Aortic smooth muscle cell (primary cell): Measurements from ENCODE around the gene AHCYL2. TPM values are rescaled to one million over a fixed set of nuclear protein-coding genes. Genes with fewer than 3 reads are reported as not detected.

Experiments used
- total RNA-seq: library from RNA; depleted of rRNA; stranded (reverse); fragments of >200 nt; gene quantifications from 2 replicates; pipeline ENCODE4 v1.2.3, GENCODE V29; 2014

AHCYL2 gene
- total RNA-seq, result 16.4 and 20.3 TPM in 2 replicates

GRCh38 chr7:129224251-129225205, at the start of gene AHCYL2:
Gene AHCYL2 (plus strand): TSS chr7:129225030.

DNA sequence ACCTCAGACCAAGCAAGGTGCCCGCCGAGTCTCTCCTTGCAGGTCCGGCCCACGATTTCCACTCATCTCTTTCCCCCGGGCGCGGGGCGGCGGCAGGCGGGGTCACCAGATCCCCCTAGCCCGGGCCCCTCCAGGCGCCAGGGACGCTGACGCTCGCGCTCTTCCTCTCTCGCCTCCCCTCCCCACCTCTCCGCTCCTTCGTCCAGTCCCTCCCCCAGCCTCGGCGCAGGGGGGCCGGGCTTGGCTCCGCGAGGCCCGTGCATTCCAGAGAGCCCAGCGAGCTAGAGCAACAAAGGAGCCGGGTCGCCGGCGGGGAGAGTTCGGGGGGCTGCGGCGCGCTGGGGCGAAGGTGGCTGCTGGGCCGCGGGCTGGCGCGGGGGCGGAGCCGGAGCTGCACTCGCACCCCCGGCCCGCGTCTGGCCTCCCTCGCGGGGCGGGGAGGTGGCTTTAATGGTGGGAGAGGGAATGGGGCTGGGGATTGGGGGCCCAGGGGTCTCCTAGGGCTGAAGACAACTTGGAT, 36.4 kb upstream of the AHCYL2 start, which contains the start of gene SMO:
Gene SMO, plus strand, starts transcription at position 262 of the 520 bp plus-strand sequence. CDS start 519 bp downstream, outside the sequence.

DNA sequence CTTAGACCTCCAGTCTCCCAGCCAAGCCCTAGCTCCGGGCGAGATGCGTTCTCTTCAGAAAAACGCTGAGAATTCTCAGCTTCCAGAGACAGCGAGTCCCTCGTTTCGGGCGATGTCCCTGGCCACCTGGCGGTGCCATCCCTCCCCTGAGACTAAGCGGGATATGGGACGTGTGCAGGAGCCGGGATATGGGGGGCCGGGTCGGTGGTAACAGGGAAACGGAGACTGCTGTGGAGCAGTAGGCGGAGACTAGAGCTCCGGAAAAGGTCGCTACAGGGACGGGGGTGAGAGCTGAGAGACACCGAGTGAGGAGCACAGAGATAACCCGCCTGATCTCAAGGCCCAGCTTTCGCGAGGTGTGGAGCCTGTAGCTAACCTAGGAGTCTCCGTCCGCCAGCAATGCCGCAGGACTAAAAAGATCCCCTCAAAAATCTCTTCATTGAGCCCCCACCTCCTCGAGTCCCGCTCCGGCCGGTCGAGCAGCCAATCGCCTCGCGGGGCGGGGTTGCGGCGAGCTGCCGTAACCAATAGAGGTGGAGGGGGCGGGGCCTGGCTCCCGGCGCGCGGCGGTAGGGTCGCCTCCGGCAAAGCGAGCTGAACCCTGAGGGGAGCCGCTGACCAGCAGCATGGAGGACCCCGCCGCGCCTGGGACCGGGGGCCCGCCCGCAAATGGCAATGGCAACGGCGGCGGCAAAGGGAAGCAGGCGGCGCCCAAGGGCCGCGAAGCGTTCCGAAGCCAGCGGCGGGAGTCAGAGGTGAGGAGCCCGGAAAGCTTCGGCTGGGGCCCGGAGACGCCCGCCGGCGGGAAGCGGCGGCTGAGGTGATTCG, 209.2 kb downstream of the AHCYL2 start, which contains the start of gene STRIP2:
Gene STRIP2, plus strand, starts transcription at position 586 of the 828 bp plus-strand sequence. Its CDS starts 41 bp downstream, at position 627.

Other genes with a start within 250 kb of the AHCYL2 start
- 48.0 and 54.2 TPM in 2 replicates for gene TNPO3, start 169.9 kb upstream of the AHCYL2 start, total RNA-seq
- 0.06 and 0.13 TPM in 2 replicates for gene TSPAN33, start 80.3 kb upstream of the AHCYL2 start, total RNA-seq
- gene SMO, start 36.4 kb upstream of the AHCYL2 start, total RNA-seq, result 3.9 and 7.5 TPM in 2 replicates
- gene STRIP2, start 209.4 kb downstream of the AHCYL2 start, total RNA-seq, result 2.9 and 3.0 TPM in 2 replicates